Activated CD8-positive, alpha-beta memory T cell treated with anti-CD3 and anti-CD28 coated beads for 24 hours (primary cell): ENCODE results near the gene PREX1.
"Not testable (repeated sequence)": the region's sequence is repeated elsewhere in the genome, so short reads cannot be mapped to it uniquely, and the experiment has no call there.

Source experiments
- DNase-seq: peaks from one replicate; pipeline ENCODE4 v3.0.0-alpha.2; 2020

The PREX1 gene

GRCh38 chr20:48789781-48790472 is 37.9 kb downstream of the PREX1 start:
- no peak for DNase-seq

GRCh38 chr20:48789185-48789668 is 38.6 kb downstream of the PREX1 start:
- no peak for DNase-seq

- DNase-seq, result no peak
These were observed 39.2 kb downstream of the PREX1 start for GRCh38 chr20:48788486-48789072.

- no peak for DNase-seq
These were observed 39.9 kb downstream of the PREX1 start for GRCh38 chr20:48787861-48788375.

- no peak for DNase-seq
These were observed 40.7 kb downstream of the PREX1 start for GRCh38 chr20:48786951-48787705.

- no peak for DNase-seq
These were observed 42.0 kb downstream of the PREX1 start for GRCh38 chr20:48785801-48786200.

GRCh38 chr20:48785256-48785655 is 42.5 kb downstream of the PREX1 start:
- DNase-seq, result no peak

GRCh38 chr20:48784273-48784641 is 43.5 kb downstream of the PREX1 start:
- DNase-seq, result no peak

GRCh38 chr20:48783533-48784272 is 44.1 kb downstream of the PREX1 start:
- no peak for DNase-seq

- DNase-seq, result no peak
These were observed 44.9 kb downstream of the PREX1 start for GRCh38 chr20:48782901-48783308.

GRCh38 chr20:48782053-48782452 is 45.7 kb downstream of the PREX1 start:
- DNase-seq, result no peak

GRCh38 chr20:48781634-48782033 is 46.2 kb downstream of the PREX1 start:
- DNase-seq, result no peak

GRCh38 chr20:48779435-48779834 is 48.4 kb downstream of the PREX1 start:
- no peak for DNase-seq

- no peak for DNase-seq
These were observed 50.0 kb downstream of the PREX1 start for GRCh38 chr20:48777821-48778220.

GRCh38 chr20:48777005-48777404 is 50.8 kb downstream of the PREX1 start:
- no peak for DNase-seq

GRCh38 chr20:48776306-48776705 is 51.5 kb downstream of the PREX1 start:
- DNase-seq, result no peak

- DNase-seq, result not testable (repeated sequence)
These were observed 52.3 kb downstream of the PREX1 start for GRCh38 chr20:48775545-48775944.

- DNase-seq, result no peak
These were observed 53.1 kb downstream of the PREX1 start for GRCh38 chr20:48774696-48775095.

- DNase-seq, result no peak
These were observed 53.9 kb downstream of the PREX1 start for GRCh38 chr20:48773837-48774418.

- DNase-seq, result no peak
These were observed 55.4 kb downstream of the PREX1 start for GRCh38 chr20:48772183-48772976.

- no peak for DNase-seq
These were observed 56.3 kb downstream of the PREX1 start for GRCh38 chr20:48771542-48771941.
